Astrocyte (in vitro differentiated cells and primary cell): ENCODE results near the gene ENTPD7. TPM values are rescaled to one million over a fixed set of nuclear protein-coding genes. Genes with fewer than 3 reads are reported as not detected.

ENCODE experiments used
- DNase-seq: peaks from one replicate; pipeline ENCODE4 v3.0.0-alpha.2; 2010; ENCODE audit warnings: low read depth
- FAIRE-seq: peaks from 2 replicates; lab custom pipeline; 2011; peaks lifted over from hg19 to GRCh38; lab: Jason Lieb, UNC
- H2AFZ ChIP-seq: 2 replicates; pipeline ENCODE4 v1.6.0; 2012; ENCODE audit warnings: low read depth, low read length, inconsistent platforms
- H3K27ac ChIP-seq: 2 replicates; pipeline ENCODE4 v1.5.1; 2011; ENCODE audit warnings: low read depth, low read length, inconsistent platforms
- H3K27me3 ChIP-seq: 2 replicates; pipeline ENCODE4 v1.6.0; 2011; ENCODE audit warnings: low read length, inconsistent platforms; ENCODE audit not compliant: insufficient read depth
- H3K36me3 ChIP-seq: 2 replicates; pipeline ENCODE4 v1.5.1; 2011; ENCODE audit warnings: low read length, inconsistent platforms; ENCODE audit not compliant: insufficient read depth
- H3K4me1 ChIP-seq: 2 replicates; pipeline ENCODE4 v1.5.1; 2011; ENCODE audit warnings: low read length, inconsistent platforms; ENCODE audit not compliant: insufficient read depth
- H3K4me2 ChIP-seq: 2 replicates; pipeline ENCODE4 v1.6.0; 2012; ENCODE audit warnings: low read length, inconsistent platforms
- H3K4me3 ChIP-seq: 2 replicates; pipeline ENCODE4 v1.5.1; 2011; ENCODE audit warnings: low read depth, mild to moderate bottlenecking, low read length, inconsistent platforms; ENCODE audit not compliant: insufficient read depth
- H3K79me2 ChIP-seq: 2 replicates; pipeline ENCODE4 v1.6.0; 2012; ENCODE audit warnings: mild to moderate bottlenecking, low read length, inconsistent platforms; ENCODE audit not compliant: insufficient read depth
- H3K9ac ChIP-seq: 2 replicates; pipeline ENCODE4 v1.6.0; 2012; ENCODE audit warnings: mild to moderate bottlenecking, low read length, inconsistent platforms
- H3K9me3 ChIP-seq: 2 replicates; pipeline ENCODE4 v1.5.1; 2012; ENCODE audit warnings: low read depth, mild to moderate bottlenecking, low read length, inconsistent platforms; ENCODE audit not compliant: insufficient read depth
- H4K20me1 ChIP-seq: 2 replicates; pipeline ENCODE4 v1.6.0; 2012; ENCODE audit warnings: low read length, inconsistent platforms; ENCODE audit not compliant: insufficient read depth
- H3K27ac Mint-ChIP-seq: one replicate; pipeline ENCODE4 v1.8.0; 2021; ENCODE audit warnings: mild to moderate bottlenecking, mixed read lengths; ENCODE audit not compliant: unreplicated experiment
- H3K27me3 Mint-ChIP-seq: one replicate; pipeline ENCODE4 v1.8.0; 2021; ENCODE audit warnings: low read depth, mixed read lengths; ENCODE audit not compliant: unreplicated experiment
- H3K36me3 Mint-ChIP-seq: one replicate; pipeline ENCODE4 v1.8.0; 2021; ENCODE audit warnings: low read depth, mixed read lengths; ENCODE audit not compliant: unreplicated experiment
- H3K4me1 Mint-ChIP-seq: one replicate; pipeline ENCODE4 v1.8.0; 2021; ENCODE audit warnings: low read depth, mixed read lengths; ENCODE audit not compliant: unreplicated experiment
- H3K4me3 Mint-ChIP-seq: one replicate; pipeline ENCODE4 v1.8.0; 2021; ENCODE audit warnings: mild to moderate bottlenecking, moderate library complexity, mixed read lengths; ENCODE audit not compliant: unreplicated experiment
- H3K9me3 Mint-ChIP-seq: one replicate; pipeline ENCODE4 v1.8.0; 2021; ENCODE audit warnings: mild to moderate bottlenecking, mixed read lengths; ENCODE audit not compliant: unreplicated experiment
- EZH2 ChIP-seq: IDR thresholded peaks from 2 replicates; pipeline ENCODE4 v1.6.1; 2012; ENCODE audit warnings: mild to moderate bottlenecking, low read length, inconsistent platforms; ENCODE audit not compliant: insufficient read depth
- total RNA-seq: library from RNA; stranded (reverse); gene quantifications from 2 replicates; pipeline ENCODE4 v1.2.1, GENCODE V29; 2021
- TF ChIP-seq, protein P1 (sequence below): IDR thresholded peaks from 2 replicates; pipeline ENCODE4 v1.5.1; 2011; ENCODE audit warnings: low read depth, mild to moderate bottlenecking, inconsistent platforms, low read length, moderate library complexity; ENCODE audit not compliant: insufficient read depth

ENTPD7 gene
- total RNA-seq, 1 donor from 2014 or later: 21.6 TPM

DNA sequence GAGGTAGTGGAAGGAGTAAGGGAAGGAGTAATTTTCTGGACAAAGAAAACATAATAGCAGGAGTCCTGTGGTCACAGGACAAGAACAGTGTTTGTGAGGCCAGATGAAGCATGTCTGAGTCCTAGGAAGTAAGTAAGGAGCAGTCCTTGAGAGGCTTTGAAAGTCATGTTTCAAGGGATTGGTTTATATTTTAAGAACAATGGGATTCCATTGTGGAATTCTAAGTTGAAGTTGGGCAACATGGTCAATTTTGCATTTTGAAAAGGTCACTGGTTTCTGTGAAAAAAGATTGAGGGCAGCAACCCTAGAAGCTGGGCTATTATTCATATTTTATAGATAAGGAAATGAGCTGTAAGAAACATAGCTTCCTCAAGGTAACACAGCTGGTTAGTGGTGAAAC lies 28.3 kb upstream of the ENTPD7 start:
- Histone ChIP-seq H3K9me3 (no peaks in the 10 kb centered on the region), H3K36me3 (no peaks in the 10 kb centered on the region), H3K4me3 (no peak overlapping the region), H3K79me2 (no peaks in the 10 kb centered on the region), H4K20me1 (no peaks in the 10 kb centered on the region), H3K27me3 (peaks cover 2% of the 10 kb centered on the region), H3K27ac (no peak overlapping the region), H3K9ac (no peak overlapping the region), H3K4me1 (no peaks in the 10 kb centered on the region), H3K4me2 (no peak overlapping the region), H2AFZ (no peak overlapping the region)
- TF ChIP-seq, protein P1, sequence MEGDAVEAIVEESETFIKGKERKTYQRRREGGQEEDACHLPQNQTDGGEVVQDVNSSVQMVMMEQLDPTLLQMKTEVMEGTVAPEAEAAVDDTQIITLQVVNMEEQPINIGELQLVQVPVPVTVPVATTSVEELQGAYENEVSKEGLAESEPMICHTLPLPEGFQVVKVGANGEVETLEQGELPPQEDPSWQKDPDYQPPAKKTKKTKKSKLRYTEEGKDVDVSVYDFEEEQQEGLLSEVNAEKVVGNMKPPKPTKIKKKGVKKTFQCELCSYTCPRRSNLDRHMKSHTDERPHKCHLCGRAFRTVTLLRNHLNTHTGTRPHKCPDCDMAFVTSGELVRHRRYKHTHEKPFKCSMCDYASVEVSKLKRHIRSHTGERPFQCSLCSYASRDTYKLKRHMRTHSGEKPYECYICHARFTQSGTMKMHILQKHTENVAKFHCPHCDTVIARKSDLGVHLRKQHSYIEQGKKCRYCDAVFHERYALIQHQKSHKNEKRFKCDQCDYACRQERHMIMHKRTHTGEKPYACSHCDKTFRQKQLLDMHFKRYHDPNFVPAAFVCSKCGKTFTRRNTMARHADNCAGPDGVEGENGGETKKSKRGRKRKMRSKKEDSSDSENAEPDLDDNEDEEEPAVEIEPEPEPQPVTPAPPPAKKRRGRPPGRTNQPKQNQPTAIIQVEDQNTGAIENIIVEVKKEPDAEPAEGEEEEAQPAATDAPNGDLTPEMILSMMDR: no peak
- TF ChIP-seq EZH2: no peak
- Mint-ChIP-seq H3K9me3 (no peaks in the 10 kb centered on the region), H3K27ac (no peak overlapping the region), H3K27me3 (peaks cover 7% of the 10 kb centered on the region), H3K4me1 (peaks cover 4% of the 10 kb centered on the region), H3K4me3 (no peak overlapping the region), H3K36me3 (no peaks in the 10 kb centered on the region)
- peak; percentile 48 for DNase-seq
- FAIRE-seq: no peak

DNA sequence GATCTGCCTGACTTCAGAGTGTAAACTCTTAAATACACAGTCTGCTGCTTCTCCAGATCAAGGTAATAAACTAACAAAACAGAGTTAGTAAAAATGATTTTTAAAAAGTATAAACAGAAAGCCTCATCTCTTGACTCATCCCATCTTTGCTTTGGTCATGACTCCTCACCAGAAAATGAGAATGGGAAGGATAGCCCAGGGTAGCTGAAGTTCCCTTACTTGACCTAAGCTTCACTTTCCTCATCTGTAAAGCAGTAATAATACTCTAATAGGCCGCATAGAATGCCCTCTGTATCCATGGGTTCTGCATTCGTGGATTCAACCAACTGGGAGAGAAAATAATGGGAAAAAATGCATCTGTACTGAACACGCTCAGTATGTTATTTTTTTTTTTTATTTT lies 27.8 kb upstream of the ENTPD7 start:
- no peak overlapping the region for H3K4me3 Mint-ChIP-seq
- Histone ChIP-seq H3K27ac (no peak overlapping the region), H3K4me2 (no peak overlapping the region), H3K27me3 (peaks cover 2% of the 10 kb centered on the region), H2AFZ (no peak overlapping the region), H3K4me1 (no peaks in the 10 kb centered on the region), H3K79me2 (no peaks in the 10 kb centered on the region), H3K9me3 (no peaks in the 10 kb centered on the region), H3K9ac (no peak overlapping the region), H3K4me3 (no peak overlapping the region), H4K20me1 (no peaks in the 10 kb centered on the region), H3K36me3 (no peaks in the 10 kb centered on the region)
- H3K27me3 Mint-ChIP-seq: peaks cover 7% of the 10 kb centered on the region
- no peak for FAIRE-seq
- H3K36me3 Mint-ChIP-seq: no peaks in the 10 kb centered on the region
- TF ChIP-seq, protein P1: no peak
- DNase-seq: peak; percentile 44
- H3K9me3 Mint-ChIP-seq: no peaks in the 10 kb centered on the region
- no peak overlapping the region for H3K27ac Mint-ChIP-seq
- H3K4me1 Mint-ChIP-seq: peaks cover 4% of the 10 kb centered on the region

DNA sequence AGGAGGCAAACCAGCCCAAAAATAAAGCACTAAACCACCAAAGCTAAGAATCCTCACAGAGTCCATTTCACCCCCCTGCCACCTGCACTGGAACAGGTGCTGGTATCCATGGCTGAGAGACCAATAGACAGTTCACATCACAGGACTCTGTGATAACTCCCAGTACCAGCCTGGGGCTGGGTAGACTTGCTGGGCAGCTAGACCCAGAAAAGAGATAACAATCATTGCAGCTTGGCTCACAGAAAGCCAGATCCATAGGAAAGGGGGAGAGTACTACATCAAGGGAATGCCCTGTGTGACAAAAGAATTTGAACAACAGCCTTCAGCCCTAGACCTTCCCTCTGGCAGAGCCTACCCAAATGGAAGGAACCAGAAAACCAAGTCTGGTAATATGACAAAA lies 25.5 kb upstream of the ENTPD7 start:
- no peak overlapping the region for H2AFZ ChIP-seq
- no peak for DNase-seq

More for the DNA sequence above, 25.5 kb upstream of the ENTPD7 start:
- Histone ChIP-seq H3K4me2 (no peak overlapping the region), H3K4me1 (no peaks in the 10 kb centered on the region), H3K9me3 (no peaks in the 10 kb centered on the region), H4K20me1 (no peaks in the 10 kb centered on the region), H3K27ac (no peak overlapping the region), H3K27me3 (peaks cover 2% of the 10 kb centered on the region), H3K36me3 (no peaks in the 10 kb centered on the region), H3K9ac (no peak overlapping the region), H3K79me2 (no peaks in the 10 kb centered on the region), H3K4me3 (no peak overlapping the region)
- FAIRE-seq: no peak
- Mint-ChIP-seq H3K36me3 (no peaks in the 10 kb centered on the region), H3K27ac (no peak overlapping the region), H3K9me3 (no peaks in the 10 kb centered on the region), H3K4me3 (no peak overlapping the region), H3K27me3 (peaks cover 18% of the 10 kb centered on the region), H3K4me1 (peaks cover 4% of the 10 kb centered on the region)
- no peak for TF ChIP-seq EZH2
- TF ChIP-seq, protein P1: no peak
